ENCODE results near the gene PLA2G4F. TPM values are rescaled to one million over a fixed set of nuclear protein-coding genes. Genes with fewer than 3 reads are reported as not detected.

Gene PLA2G4F
- total RNA-seq, 2 experiments from 2014 or later = not detected

- POLR2A ChIA-PET = no interaction called here
- DNase-seq (no peak), ATAC-seq (ENCODE audit: poor library complexity) (no peak)
- Mint-ChIP-seq H3K36me3 (ENCODE audit: low read depth) (peaks cover 56% of the 10 kb centered on the region), H3K4me3 (no peak overlapping the region), H3K27ac (no peak overlapping the region), H3K9me3 (no peaks in the 10 kb centered on the region), H3K4me1 (ENCODE audit: low read depth) (no peaks in the 10 kb centered on the region), H3K27me3 (no peaks in the 10 kb centered on the region)
- CTCF ChIA-PET = no interaction called here
- Histone ChIP-seq H3K4me1 (ENCODE audit: insufficient read depth, low read length) (no peaks in the 10 kb centered on the region), H3K4me3 (ENCODE audit: low read length) (no peak overlapping the region), H3K9me3 (ENCODE audit: control insufficient read depth in 1 of 2, insufficient read depth in 1 of 2, low read length in 2 of 2) (no peaks in the 10 kb centered on the region), H3K36me3 (ENCODE audit: insufficient read depth, low read length) (peaks cover 59% of the 10 kb centered on the region), H3K27me3 (ENCODE audit: control insufficient read depth in 1 of 2, insufficient read depth in 2 of 2, low read length in 2 of 2) (no peaks in the 10 kb centered on the region), H3K27ac (ENCODE audit: low read depth in 1 of 2, low read length in 2 of 2) (no peak overlapping the region)
- no peak for TF ChIP-seq CTCF (IDR thresholded peaks at IDR 0.05)
- intact Hi-C loops (cut with DNase I, micrococcal nuclease) = no loop called here
Observed at GRCh38 chr15:42160136-42160535, 3.7 kb upstream of the PLA2G4F start.

- Histone ChIP-seq H3K4me1 (ENCODE audit: insufficient read depth, low read length) (no peaks in the 10 kb centered on the region), H3K27ac (ENCODE audit: low read depth in 1 of 2, low read length in 2 of 2) (no peak overlapping the region), H3K36me3 (ENCODE audit: insufficient read depth, low read length) (peaks cover 53% of the 10 kb centered on the region), H3K4me3 (ENCODE audit: low read length) (no peak overlapping the region), H3K27me3 (ENCODE audit: control insufficient read depth in 1 of 2, insufficient read depth in 2 of 2, low read length in 2 of 2) (no peaks in the 10 kb centered on the region), H3K9me3 (ENCODE audit: control insufficient read depth in 1 of 2, insufficient read depth in 1 of 2, low read length in 2 of 2) (no peaks in the 10 kb centered on the region)
- TF ChIP-seq CTCF (IDR thresholded peaks at IDR 0.05) = no peak
- no peaks in the 10 kb centered on the region for H3K9me3 Mint-ChIP-seq
- H3K27ac Mint-ChIP-seq = no peak overlapping the region
- DNase-seq = no peak
- H3K4me3 Mint-ChIP-seq = no peak overlapping the region
- H3K36me3 Mint-ChIP-seq (ENCODE audit: low read depth) = peaks cover 50% of the 10 kb centered on the region
- no peak for ATAC-seq (ENCODE audit: poor library complexity)
- intact Hi-C loops (cut with DNase I, micrococcal nuclease) = no loop called here
- H3K27me3 Mint-ChIP-seq = no peaks in the 10 kb centered on the region
- POLR2A ChIA-PET = no interaction called here
- CTCF ChIA-PET = no interaction called here
- H3K4me1 Mint-ChIP-seq (ENCODE audit: low read depth) = no peaks in the 10 kb centered on the region
Observed at GRCh38 chr15:42159381-42160015, 3.1 kb upstream of the PLA2G4F start.

GRCh38 chr15:42158941-42159340 lies 2.5 kb upstream of the PLA2G4F start:
- ATAC-seq (ENCODE audit: poor library complexity) (no peak), DNase-seq (no peak)
- no peaks in the 10 kb centered on the region for H3K9me3 ChIP-seq (ENCODE audit: control insufficient read depth in 1 of 2, insufficient read depth in 1 of 2, low read length in 2 of 2)
- Mint-ChIP-seq H3K9me3 (no peaks in the 10 kb centered on the region), H3K27ac (no peak overlapping the region), H3K4me3 (no peak overlapping the region), H3K27me3 (no peaks in the 10 kb centered on the region), H3K4me1 (ENCODE audit: low read depth) (no peaks in the 10 kb centered on the region), H3K36me3 (ENCODE audit: low read depth) (peaks cover 44% of the 10 kb centered on the region)
- H3K4me1 ChIP-seq (ENCODE audit: insufficient read depth, low read length) = no peaks in the 10 kb centered on the region
- no peak for TF ChIP-seq CTCF (IDR thresholded peaks at IDR 0.05)
- intact Hi-C loops (cut with DNase I, micrococcal nuclease) = no loop called here
- ChIA-PET CTCF (no interaction called here), POLR2A (no interaction called here)
- no peak overlapping the region for H3K4me3 ChIP-seq (ENCODE audit: low read length)
- H3K27ac ChIP-seq (ENCODE audit: low read depth in 1 of 2, low read length in 2 of 2) = no peak overlapping the region
- H3K27me3 ChIP-seq (ENCODE audit: control insufficient read depth in 1 of 2, insufficient read depth in 2 of 2, low read length in 2 of 2) = no peaks in the 10 kb centered on the region
- H3K36me3 ChIP-seq (ENCODE audit: insufficient read depth, low read length) = peaks cover 47% of the 10 kb centered on the region

Data from CD4-positive, alpha-beta T cell (primary cell).